H1 (cell line): ENCODE data around the gene ADCYAP1. TPM values are rescaled to one million over a fixed set of nuclear protein-coding genes. Genes with fewer than 3 reads are reported as not detected.

Source experiments
- EZH2 ChIP-seq: fragments of 200-600 bp; sonication (generic); IDR thresholded peaks from 2 replicates; pipeline ENCODE4 v1.7.1; 2012; ENCODE audit warnings: low read depth, mild to moderate bottlenecking, moderate library complexity, low read length, inconsistent platforms; ENCODE audit not compliant: severe bottlenecking
- JUND ChIP-seq: IDR thresholded peaks from 2 replicates; pipeline ENCODE4 v1.6.1; 2011; ENCODE audit warnings: mild to moderate bottlenecking, improper control_type of control experiment, low read length
- MAX ChIP-seq: IDR thresholded peaks from 2 replicates; pipeline ENCODE4 v1.6.1; 2012; ENCODE audit warnings: inconsistent platforms
- NANOG ChIP-seq: IDR thresholded peaks from 2 replicates; pipeline ENCODE4 v1.6.1; 2011; ENCODE audit warnings: low read length, low read depth, mild to moderate bottlenecking, inconsistent platforms; ENCODE audit not compliant: insufficient read depth, poor library complexity, severe bottlenecking
- PHF8 ChIP-seq: fragments of 200-600 bp; sonication (generic); conservative IDR thresholded peaks from 2 replicates; pipeline ENCODE4 v1.7.1; 2012; ENCODE audit warnings: low read depth, mild to moderate bottlenecking, inconsistent platforms, low read length, moderate library complexity
- POLR2AphosphoS5 ChIP-seq: IDR thresholded peaks from 2 replicates; pipeline ENCODE4 v1.6.1; 2011; ENCODE audit warnings: low read depth, low read length
- SUZ12 ChIP-seq: fragments of 200-600 bp; sonication (generic); IDR thresholded peaks from 2 replicates; pipeline ENCODE4 v1.6.1; 2012; ENCODE audit warnings: mild to moderate bottlenecking, inconsistent platforms, low read length, moderate library complexity, mixed read lengths
- polyA plus RNA-seq, 7 experiments: library from polyadenylated mRNA; depleted of rRNA in 3 of 7; stranded (reverse) in 5 of 7; unstranded in 2 of 7; fragments of >200 nt in 5 of 7; fragments of 200-250 nt in 2 of 7; gene quantifications; 1 replicate in 5 of 7; 2 replicates in 1 of 7; 4 replicates in 1 of 7; pipeline versions ENCODE4 v1.2.1 to v1.2.3, GENCODE V29; 2011 to 2013; ENCODE audit warnings: missing spikeins in 2 of 7, mixed read lengths in 2 of 7
- total RNA-seq: library from RNA; stranded (reverse); fragmentation: NEBNext Ultra II Directional; extraction: Animal tissue kit (Norgen Biotek cat#: 25700); gene quantifications from 2 replicates; pipeline ENCODE4 v1.2.1, GENCODE V29; 2021
- TF ChIP-seq, protein P1 (sequence below): IDR thresholded peaks from 2 replicates; pipeline ENCODE4 v1.6.1; 2011; ENCODE audit warnings: low read length, improper control_type of control experiment
- TF ChIP-seq, protein P2 (sequence below): IDR thresholded peaks from 2 replicates; pipeline ENCODE4 v1.6.1; 2012; ENCODE audit warnings: low read length, inconsistent platforms

ADCYAP1 gene
- total and polyA plus RNA-seq, 2 of the 8 experiments (the other 6 are each of a cell fraction or from before 2014, with no cell fraction given), result 0.02 TPM; not detected in 1

DNA sequence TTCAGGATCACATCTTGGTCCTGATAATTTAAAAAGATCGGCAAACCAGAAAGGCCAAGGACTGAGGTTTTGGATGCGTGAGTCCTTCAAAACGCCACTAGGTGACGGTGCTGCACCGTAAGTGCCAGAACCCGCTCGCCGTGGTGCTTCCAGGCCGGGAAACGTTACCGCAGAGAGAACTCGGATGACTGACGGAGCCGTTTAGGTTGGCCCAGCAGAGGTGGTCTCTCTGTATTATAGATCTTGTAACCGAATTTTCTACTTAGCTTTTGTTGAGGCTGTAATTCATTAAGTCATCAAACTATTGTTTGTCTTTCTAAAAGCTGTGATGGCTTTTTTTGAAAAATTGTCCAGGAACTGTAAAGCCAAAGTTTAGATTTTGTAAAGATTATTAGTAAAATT lies 39.8 kb upstream of the ADCYAP1 start (continued):
- TF ChIP-seq, protein P1, sequence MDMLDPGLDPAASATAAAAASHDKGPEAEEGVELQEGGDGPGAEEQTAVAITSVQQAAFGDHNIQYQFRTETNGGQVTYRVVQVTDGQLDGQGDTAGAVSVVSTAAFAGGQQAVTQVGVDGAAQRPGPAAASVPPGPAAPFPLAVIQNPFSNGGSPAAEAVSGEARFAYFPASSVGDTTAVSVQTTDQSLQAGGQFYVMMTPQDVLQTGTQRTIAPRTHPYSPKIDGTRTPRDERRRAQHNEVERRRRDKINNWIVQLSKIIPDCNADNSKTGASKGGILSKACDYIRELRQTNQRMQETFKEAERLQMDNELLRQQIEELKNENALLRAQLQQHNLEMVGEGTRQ, result no peak
- peak; percentile 37; the same call in 1 of the 2 replicates for TF ChIP-seq JUND
- TF ChIP-seq EZH2, result no peak
- no peak for TF ChIP-seq MAX
- TF ChIP-seq, protein P2, sequence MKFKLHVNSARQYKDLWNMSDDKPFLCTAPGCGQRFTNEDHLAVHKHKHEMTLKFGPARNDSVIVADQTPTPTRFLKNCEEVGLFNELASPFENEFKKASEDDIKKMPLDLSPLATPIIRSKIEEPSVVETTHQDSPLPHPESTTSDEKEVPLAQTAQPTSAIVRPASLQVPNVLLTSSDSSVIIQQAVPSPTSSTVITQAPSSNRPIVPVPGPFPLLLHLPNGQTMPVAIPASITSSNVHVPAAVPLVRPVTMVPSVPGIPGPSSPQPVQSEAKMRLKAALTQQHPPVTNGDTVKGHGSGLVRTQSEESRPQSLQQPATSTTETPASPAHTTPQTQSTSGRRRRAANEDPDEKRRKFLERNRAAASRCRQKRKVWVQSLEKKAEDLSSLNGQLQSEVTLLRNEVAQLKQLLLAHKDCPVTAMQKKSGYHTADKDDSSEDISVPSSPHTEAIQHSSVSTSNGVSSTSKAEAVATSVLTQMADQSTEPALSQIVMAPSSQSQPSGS, result no peak
- no peak for TF ChIP-seq NANOG
- TF ChIP-seq POLR2AphosphoS5, result no peak
- no peak for TF ChIP-seq PHF8
- TF ChIP-seq SUZ12, result no peak
